ENCODE measurements around the gene OFD1.

Gene OFD1

DNA sequence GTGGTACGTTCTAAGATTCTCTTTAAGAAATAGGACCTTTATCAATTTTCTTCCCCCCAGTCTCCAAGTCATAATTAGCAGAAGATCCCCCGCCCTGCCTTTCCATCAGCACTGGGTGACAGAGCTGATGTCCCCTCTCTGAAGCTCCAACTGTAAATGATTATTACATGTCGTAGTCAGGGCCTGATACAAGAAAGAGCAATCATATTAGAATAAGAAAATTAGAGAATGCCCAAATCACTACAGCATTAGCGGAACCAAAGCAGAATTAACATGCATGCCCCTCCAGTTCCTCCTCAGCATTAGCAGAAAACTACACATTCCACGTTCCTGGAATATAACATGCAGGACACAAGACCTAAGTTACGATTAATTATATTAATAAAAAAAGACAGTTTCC is 81.6 kb downstream of the OFD1 start:
- H3K36me3 ChIP-seq (ENCODE audit: control insufficient read depth, insufficient read depth, low read length) = no peaks in the 10 kb centered on the region
- DNase-seq (ENCODE audit: low read depth, low spot score) = no peak
- no CpG with 5 or more reads among the region's 6 CpGs for WGBS (ENCODE audit: insufficient coverage, insufficient read length)

DNA sequence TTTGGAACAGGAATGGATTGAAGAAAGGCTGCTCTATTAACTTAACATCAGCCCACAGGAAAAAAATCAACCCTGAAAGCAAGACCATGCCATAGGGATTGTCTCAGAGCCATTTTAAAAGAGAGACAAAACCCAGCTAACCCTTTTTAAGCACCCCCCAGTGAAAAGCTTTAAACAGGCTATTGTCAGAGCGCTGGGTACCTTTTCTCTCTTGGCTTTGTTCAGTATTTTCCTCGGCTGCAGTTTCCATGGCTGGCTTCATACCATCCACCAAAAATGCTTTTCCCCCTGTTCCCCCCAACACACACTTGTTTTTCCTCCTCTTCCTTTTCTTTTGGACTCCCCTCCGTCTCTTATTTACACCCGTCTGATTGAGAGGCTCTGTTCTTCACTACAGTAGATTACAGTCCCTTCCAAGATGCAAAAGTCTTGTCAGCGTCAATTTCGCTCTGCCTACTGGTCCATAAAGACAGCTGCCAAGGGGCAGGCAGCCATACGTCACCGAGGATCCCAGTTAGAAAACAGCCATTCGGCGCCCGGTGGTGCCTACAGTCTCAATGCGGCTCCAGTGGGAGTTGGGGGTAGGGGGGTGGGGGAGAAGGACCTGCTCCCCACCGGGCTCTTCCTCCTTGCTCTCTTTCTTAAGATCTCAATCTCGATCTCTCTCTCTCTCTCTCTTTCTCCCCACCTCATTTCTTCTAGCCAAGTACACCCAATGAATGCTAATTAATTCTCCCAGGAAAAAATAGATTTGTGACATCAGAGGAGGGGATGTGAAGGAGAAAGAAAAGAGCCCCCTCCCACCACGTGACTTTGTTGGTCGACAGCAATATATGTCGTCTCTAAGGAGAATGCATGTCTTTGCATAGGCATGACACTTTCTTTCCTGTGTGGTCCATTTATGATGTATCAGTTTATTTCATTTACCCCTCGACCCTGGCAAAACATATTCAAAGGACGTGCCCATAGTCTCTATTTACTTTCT is 82.4 kb downstream of the OFD1 start, which contains the start of gene GPM6B:
TSS of gene GPM6B (minus strand) at position 451 of the 985 bp plus-strand sequence. CDS start at position 262, 189 bp downstream.
- no peaks in the 10 kb centered on the region for H3K36me3 ChIP-seq (ENCODE audit: control insufficient read depth, insufficient read depth, low read length)
- H3K9me3 ChIP-seq (ENCODE audit: control insufficient read depth, insufficient read depth, low read length) = no peaks in the 10 kb centered on the region
- no peak for DNase-seq (ENCODE audit: low read depth, low spot score)
- WGBS (ENCODE audit: insufficient coverage, insufficient read length) = no CpG with 5 or more reads among the region's 19 CpGs
- no peaks in the 10 kb centered on the region for H3K27me3 ChIP-seq (ENCODE audit: control insufficient read depth, insufficient read depth, low read length)
- H3K4me1 ChIP-seq (ENCODE audit: control insufficient read depth, insufficient read depth, low read length) = no peaks in the 10 kb centered on the region
- H3K4me3 ChIP-seq (ENCODE audit: low read length) = no peak within 1 kb of the TSS
- no peak within 1 kb of the TSS for H3K27ac ChIP-seq (ENCODE audit: low read length)

More for the DNA sequence above, 81.6 kb downstream of the OFD1 start:
- Histone ChIP-seq H3K4me3 (ENCODE audit: low read length) (no peak overlapping the region), H3K27ac (ENCODE audit: low read length) (no peak overlapping the region), H3K4me1 (ENCODE audit: control insufficient read depth, insufficient read depth, low read length) (no peaks in the 10 kb centered on the region), H3K27me3 (ENCODE audit: control insufficient read depth, insufficient read depth, low read length) (no peaks in the 10 kb centered on the region), H3K9me3 (ENCODE audit: control insufficient read depth, insufficient read depth, low read length) (no peaks in the 10 kb centered on the region)
